ENCODE results near the gene TCEANC2. TPM values are rescaled to one million over a fixed set of nuclear protein-coding genes. Genes with fewer than 3 reads are reported as not detected.
"Not testable (repeated sequence)": the region's sequence is repeated elsewhere in the genome, so short reads cannot be mapped to it uniquely, and the experiment has no call there.

The TCEANC2 gene
- total RNA-seq, 1 experiment from 2014 or later, result 5.3 TPM

DNA sequence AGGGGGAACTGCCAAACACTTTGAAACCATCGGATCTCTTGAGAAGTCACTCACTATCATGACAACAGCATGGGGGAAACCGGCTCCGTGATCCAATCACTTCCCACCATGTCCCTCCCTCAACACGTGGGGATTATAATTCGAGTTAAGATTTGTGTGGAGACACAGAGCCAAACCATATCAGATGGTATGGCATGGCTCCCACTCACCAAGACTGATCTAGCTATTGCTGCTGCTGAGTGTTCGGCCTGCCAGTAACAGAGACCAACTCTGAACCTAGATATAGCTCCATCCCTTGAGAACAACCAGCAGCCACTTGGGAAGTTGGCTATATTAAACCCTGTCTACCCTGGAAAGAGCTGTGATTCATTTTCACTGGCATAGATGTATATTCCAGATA, 50.0 kb downstream of the TCEANC2 start:
- Histone ChIP-seq H3K4ac (ENCODE audit: low read depth, low read length) (no peak overlapping the region), H3K79me2 (ENCODE audit: insufficient read depth, low read length) (no peaks in the 10 kb centered on the region), H4K5ac (ENCODE audit: insufficient read length, low read depth, low read length) (no peak overlapping the region), H2AK5ac (ENCODE audit: insufficient read length, low read length) (no peak overlapping the region), H3K4me2 (ENCODE audit: insufficient read depth, insufficient read length, low read length) (no peak overlapping the region), H4K20me1 (ENCODE audit: control insufficient read depth, insufficient read depth, insufficient read length) (no peaks in the 10 kb centered on the region), H3K18ac (ENCODE audit: insufficient read length, low read depth, low read length) (no peak overlapping the region), H3K27ac (ENCODE audit: insufficient read length, low read depth, low read length) (no peak overlapping the region), H3K14ac (ENCODE audit: insufficient read depth, low read length) (no peak overlapping the region), H3K9ac (ENCODE audit: extremely low read depth, insufficient read length, low read length) (no peak overlapping the region), H3K27me3 (ENCODE audit: insufficient read depth, low read length) (no peaks in the 10 kb centered on the region), H3K9me3 (ENCODE audit: control insufficient read depth, low read depth, low read length) (no peaks in the 10 kb centered on the region), H3K23ac (ENCODE audit: insufficient read length, low read depth, low read length) (no peak overlapping the region), H3K23me2 (ENCODE audit: insufficient read length, low read depth, low read length, poor library complexity, severe bottlenecking) (no peaks in the 10 kb centered on the region), H4K91ac (ENCODE audit: insufficient read length, low read depth, low read length) (no peak overlapping the region), H3K79me1 (ENCODE audit: insufficient read depth, low read depth, low read length, poor library complexity, severe bottlenecking) (no peaks in the 10 kb centered on the region), H2BK15ac (ENCODE audit: low read depth, low read length) (no peak overlapping the region), H2BK120ac (ENCODE audit: low read depth, low read length, poor library complexity, severe bottlenecking) (no peak overlapping the region), H3T11ph (ENCODE audit: low read length) (no peak overlapping the region), H2BK20ac (ENCODE audit: low read depth, low read length, poor library complexity, severe bottlenecking) (no peak overlapping the region), H2BK5ac (ENCODE audit: insufficient read length, low read length) (no peak overlapping the region), H3K56ac (ENCODE audit: insufficient read length, low read depth, low read length) (no peak overlapping the region), H2AFZ (ENCODE audit: low read length) (no peak overlapping the region), H2BK12ac (ENCODE audit: insufficient read length, low read depth, low read length) (no peak overlapping the region), H4K8ac (replicated peaks; ENCODE audit: insufficient read length, low read depth, low read length) (no peak overlapping the region), H3K4me1 (ENCODE audit: insufficient read depth, low read length) (no peaks in the 10 kb centered on the region)
- H3K4me1 Mint-ChIP-seq, result peaks cover 5 to 8% of the 10 kb centered on the region in 2 experiments; a peak in 2 of 4 replicates
- H3K27ac Mint-ChIP-seq, result no peak overlapping the region
- H3K36me3 Mint-ChIP-seq (ENCODE audit: insufficient read depth in 1 of 3, low read depth in 3 of 3), result 0 out of 7 replicates have a peak, but pooled peaks cover 0 to 3% (median 0%) of the 10 kb centered on the region in 3 experiments
- no peaks in the 10 kb centered on the region; the same call in 1 of the 2 replicates for H3K27me3 Mint-ChIP-seq (ENCODE audit: low read depth)
- H3K4me3 Mint-ChIP-seq, result no peak overlapping the region; a peak in 1 of 5 replicates
- TF ChIP-seq, protein P1, sequence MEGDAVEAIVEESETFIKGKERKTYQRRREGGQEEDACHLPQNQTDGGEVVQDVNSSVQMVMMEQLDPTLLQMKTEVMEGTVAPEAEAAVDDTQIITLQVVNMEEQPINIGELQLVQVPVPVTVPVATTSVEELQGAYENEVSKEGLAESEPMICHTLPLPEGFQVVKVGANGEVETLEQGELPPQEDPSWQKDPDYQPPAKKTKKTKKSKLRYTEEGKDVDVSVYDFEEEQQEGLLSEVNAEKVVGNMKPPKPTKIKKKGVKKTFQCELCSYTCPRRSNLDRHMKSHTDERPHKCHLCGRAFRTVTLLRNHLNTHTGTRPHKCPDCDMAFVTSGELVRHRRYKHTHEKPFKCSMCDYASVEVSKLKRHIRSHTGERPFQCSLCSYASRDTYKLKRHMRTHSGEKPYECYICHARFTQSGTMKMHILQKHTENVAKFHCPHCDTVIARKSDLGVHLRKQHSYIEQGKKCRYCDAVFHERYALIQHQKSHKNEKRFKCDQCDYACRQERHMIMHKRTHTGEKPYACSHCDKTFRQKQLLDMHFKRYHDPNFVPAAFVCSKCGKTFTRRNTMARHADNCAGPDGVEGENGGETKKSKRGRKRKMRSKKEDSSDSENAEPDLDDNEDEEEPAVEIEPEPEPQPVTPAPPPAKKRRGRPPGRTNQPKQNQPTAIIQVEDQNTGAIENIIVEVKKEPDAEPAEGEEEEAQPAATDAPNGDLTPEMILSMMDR (conservative IDR thresholded peaks at IDR 0.05), result no peak
- H3K9me3 Mint-ChIP-seq, result no peaks in the 10 kb centered on the region
- peak; percentile 10 for DNase-seq
- WGBS (ENCODE audit: extremely low coverage, insufficient read length, low lambda C conversion rate), result no CpG with 5 or more reads among the region's 6 CpGs

- DNase-seq; H3K9me3 Mint-ChIP-seq; H4K91ac ChIP-seq (ENCODE audit: insufficient read length, low read depth, low read length); H3K14ac ChIP-seq (ENCODE audit: insufficient read depth, low read length); H4K5ac ChIP-seq (ENCODE audit: insufficient read length, low read depth, low read length); H3K4me1 Mint-ChIP-seq; H3K4ac ChIP-seq (ENCODE audit: low read depth, low read length); H3K36me3 Mint-ChIP-seq (ENCODE audit: insufficient read depth in 1 of 3, low read depth in 3 of 3); H3K79me2 ChIP-seq (ENCODE audit: insufficient read depth, low read length); H2BK5ac ChIP-seq (ENCODE audit: insufficient read length, low read length); H2AFZ ChIP-seq (ENCODE audit: low read length); H3K4me2 ChIP-seq (ENCODE audit: insufficient read depth, insufficient read length, low read length); H3K9ac ChIP-seq (ENCODE audit: extremely low read depth, insufficient read length, low read length); H3K23me2 ChIP-seq (ENCODE audit: insufficient read length, low read depth, low read length, poor library complexity, severe bottlenecking); H2AK5ac ChIP-seq (ENCODE audit: insufficient read length, low read length); H2BK120ac ChIP-seq (ENCODE audit: low read depth, low read length, poor library complexity, severe bottlenecking); H3K4me1 ChIP-seq (ENCODE audit: insufficient read depth, low read length); H2BK20ac ChIP-seq (ENCODE audit: low read depth, low read length, poor library complexity, severe bottlenecking); H3K56ac ChIP-seq (ENCODE audit: insufficient read length, low read depth, low read length); H3T11ph ChIP-seq (ENCODE audit: low read length); H3K27me3 ChIP-seq (ENCODE audit: insufficient read depth, low read length); H3K79me1 ChIP-seq (ENCODE audit: insufficient read depth, low read depth, low read length, poor library complexity, severe bottlenecking); H3K23ac ChIP-seq (ENCODE audit: insufficient read length, low read depth, low read length); H3K27me3 Mint-ChIP-seq (ENCODE audit: low read depth); H2BK15ac ChIP-seq (ENCODE audit: low read depth, low read length); H3K4me3 Mint-ChIP-seq; H3K18ac ChIP-seq (ENCODE audit: insufficient read length, low read depth, low read length); H4K8ac ChIP-seq (replicated peaks; ENCODE audit: insufficient read length, low read depth, low read length); H2BK12ac ChIP-seq (ENCODE audit: insufficient read length, low read depth, low read length); H4K20me1 ChIP-seq (ENCODE audit: control insufficient read depth, insufficient read depth, insufficient read length); H3K9me3 ChIP-seq (ENCODE audit: control insufficient read depth, low read depth, low read length); H3K27ac ChIP-seq (ENCODE audit: insufficient read length, low read depth, low read length); H3K27ac Mint-ChIP-seq: not testable (repeated sequence)
- WGBS (ENCODE audit: extremely low coverage, insufficient read length, low lambda C conversion rate), result no CpG with 5 or more reads among the region's 9 CpGs
These were observed 51.2 kb downstream of the TCEANC2 start for GRCh38 chr1:54104613-54105012.
